Activated CD4-positive, alpha-beta T cell treated with anti-CD3 and anti-CD28 coated beads, Interleukin-2, amount 10 ng/mL, durations not matched to agents 24 days and 14 days (primary cell): ENCODE measurements around the gene MIF4GD. TPM values are rescaled to one million over a fixed set of nuclear protein-coding genes. Genes with fewer than 3 reads are reported as not detected.
"Not testable (repeated sequence)": the region's sequence is repeated elsewhere in the genome, so short reads cannot be mapped to it uniquely, and the experiment has no call there.

Experiments used
- DNase-seq: peaks from one replicate; pipeline ENCODE4 v3.0.0; 2022
- H3K27ac Mint-ChIP-seq: one replicate; pipeline ENCODE4 v1.8.0; 2022; ENCODE audit warnings: mild to moderate bottlenecking, mixed read lengths
- H3K27me3 Mint-ChIP-seq: one replicate; pipeline ENCODE4 v1.8.0; 2022; ENCODE audit warnings: mixed read lengths
- H3K36me3 Mint-ChIP-seq: one replicate; pipeline ENCODE4 v1.8.0; 2022; ENCODE audit warnings: low read depth, mild to moderate bottlenecking, mixed read lengths
- H3K4me1 Mint-ChIP-seq: one replicate; pipeline ENCODE4 v1.8.0; 2021; ENCODE audit warnings: mixed read lengths
- H3K4me3 Mint-ChIP-seq: one replicate; pipeline ENCODE4 v1.8.0; 2022; ENCODE audit warnings: mild to moderate bottlenecking, moderate library complexity, mixed read lengths
- H3K9me3 Mint-ChIP-seq: one replicate; pipeline ENCODE4 v1.8.0; 2021; ENCODE audit warnings: mixed read lengths
- intact Hi-C: fragments of 100-400 bp; cut with micrococcal nuclease; formaldehyde crosslinking; loops from one replicate; pipeline ENCODE4 v1.15.1; 2023
- total RNA-seq: library from RNA; stranded (reverse); gene quantifications from 2 replicates; pipeline ENCODE4 v1.2.3, GENCODE V29; 2022

The MIF4GD gene
- total RNA-seq, 1 donor from 2014 or later: 48.7 TPM

DNA sequence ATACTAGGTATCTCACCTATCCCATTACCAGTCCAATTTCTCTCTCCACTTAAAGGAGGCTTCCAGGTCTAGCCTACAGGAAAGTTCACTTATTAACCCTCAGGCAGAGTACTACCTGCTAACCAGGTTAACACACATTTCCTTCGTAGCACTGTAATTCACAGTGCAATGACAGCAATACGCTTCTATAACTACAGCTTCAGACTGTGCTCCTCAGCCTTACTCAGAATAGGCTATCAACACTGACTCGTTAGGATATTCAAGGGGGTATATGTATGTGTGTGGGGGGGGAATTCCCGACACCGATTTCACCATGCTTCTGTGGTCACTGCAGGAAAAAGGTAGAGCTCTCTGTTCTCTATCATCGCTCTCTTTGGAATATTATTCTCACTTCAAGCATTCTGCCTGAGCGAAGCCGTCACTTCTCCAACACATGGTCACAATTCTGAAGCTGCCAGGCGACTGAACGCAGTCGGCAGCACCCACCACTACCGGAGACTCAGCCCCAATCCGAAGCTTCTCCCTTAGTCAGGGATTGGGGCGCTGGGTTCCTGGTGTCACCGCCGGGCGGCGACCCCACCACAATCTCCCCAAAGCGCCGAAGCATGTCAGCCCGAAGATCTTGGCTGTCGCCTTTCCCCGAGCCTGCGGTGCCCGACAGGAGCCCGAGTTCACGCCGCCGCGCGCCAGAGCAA lies 10.2 kb downstream of the MIF4GD start:
- H3K4me3 Mint-ChIP-seq: peak overlapping the region; percentile 94
- intact Hi-C loops: loop anchor here (1.0 to 10.0 kb wide), 6 partner anchors 10 to 524 kb away; partner anchors contain the start of genes NUP85, SLC25A19, SUMO2 and UNK
- peak overlapping the region; percentile 99 for H3K27ac Mint-ChIP-seq
- no peak for DNase-seq
- H3K27me3 Mint-ChIP-seq: no peaks in the 10 kb centered on the region
- peaks cover 44% of the 10 kb centered on the region for H3K4me1 Mint-ChIP-seq
- no peaks in the 10 kb centered on the region for H3K9me3 Mint-ChIP-seq
- H3K36me3 Mint-ChIP-seq: peaks cover 48% of the 10 kb centered on the region

DNA sequence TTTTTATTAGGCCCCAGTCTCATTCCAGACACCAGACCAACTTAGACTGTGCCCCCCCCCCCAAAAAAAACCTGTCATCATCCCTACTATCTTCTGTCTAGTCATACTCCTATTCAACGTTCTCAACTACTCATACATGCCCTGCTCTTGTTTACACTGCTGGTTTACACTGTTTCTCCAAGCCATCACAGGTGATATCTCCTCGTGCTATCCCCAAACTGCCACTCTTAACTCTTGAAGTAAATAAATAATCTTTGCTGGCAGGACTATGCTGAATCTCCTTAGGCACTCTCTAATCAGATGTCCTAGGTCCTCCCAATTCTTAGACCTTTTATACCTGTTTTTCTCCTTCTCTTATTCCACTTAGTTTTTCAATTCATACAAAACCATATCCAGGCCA lies 13.8 kb downstream of the MIF4GD start:
- H3K36me3 Mint-ChIP-seq: peaks cover 22% of the 10 kb centered on the region
- H3K27me3 Mint-ChIP-seq, H3K9me3 Mint-ChIP-seq, H3K27ac Mint-ChIP-seq, intact Hi-C loops, DNase-seq, H3K4me3 Mint-ChIP-seq: not testable (repeated sequence)
- peaks cover 62% of the 10 kb centered on the region for H3K4me1 Mint-ChIP-seq

DNA sequence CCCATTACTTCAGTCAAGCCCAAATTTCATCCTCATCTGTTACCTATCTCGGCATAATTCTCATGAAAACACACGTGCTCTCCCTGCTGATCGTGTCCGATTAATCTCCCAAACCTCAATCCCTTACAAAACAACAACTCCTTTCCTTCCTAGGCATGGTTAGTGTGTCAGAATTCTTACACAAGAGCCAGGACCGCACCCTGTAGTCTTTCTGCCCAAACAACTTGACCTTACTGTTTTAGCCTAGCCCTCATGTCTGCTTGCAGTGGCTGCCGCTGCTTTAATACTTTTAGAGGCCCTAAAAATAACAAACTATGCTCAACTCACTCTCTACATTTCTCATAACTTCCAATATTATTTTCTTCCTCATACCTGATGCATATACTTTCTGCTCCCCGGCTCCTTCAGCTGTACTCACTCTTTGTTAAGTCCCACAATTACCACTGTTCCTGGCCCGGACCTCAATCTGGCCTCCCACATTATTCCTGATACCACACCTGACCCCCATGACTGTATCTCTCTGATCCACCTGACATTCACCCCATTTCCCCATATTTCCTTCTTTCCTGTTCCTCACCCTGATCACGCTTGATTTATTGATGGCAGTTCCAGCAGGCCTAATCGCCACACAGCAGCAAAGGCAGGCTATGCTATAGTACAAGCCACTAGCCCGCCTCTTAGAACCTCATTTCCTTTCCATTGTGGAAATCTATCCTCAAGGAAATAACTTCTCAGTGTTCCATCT lies 14.9 kb downstream of the MIF4GD start:
- peaks cover 70% of the 10 kb centered on the region for H3K4me1 Mint-ChIP-seq
- intact Hi-C loops, H3K4me3 Mint-ChIP-seq, H3K27me3 Mint-ChIP-seq, DNase-seq, H3K9me3 Mint-ChIP-seq: not testable (repeated sequence)
- peak overlapping the region; percentile 56 for H3K27ac Mint-ChIP-seq
- peaks cover 19% of the 10 kb centered on the region for H3K36me3 Mint-ChIP-seq

DNA sequence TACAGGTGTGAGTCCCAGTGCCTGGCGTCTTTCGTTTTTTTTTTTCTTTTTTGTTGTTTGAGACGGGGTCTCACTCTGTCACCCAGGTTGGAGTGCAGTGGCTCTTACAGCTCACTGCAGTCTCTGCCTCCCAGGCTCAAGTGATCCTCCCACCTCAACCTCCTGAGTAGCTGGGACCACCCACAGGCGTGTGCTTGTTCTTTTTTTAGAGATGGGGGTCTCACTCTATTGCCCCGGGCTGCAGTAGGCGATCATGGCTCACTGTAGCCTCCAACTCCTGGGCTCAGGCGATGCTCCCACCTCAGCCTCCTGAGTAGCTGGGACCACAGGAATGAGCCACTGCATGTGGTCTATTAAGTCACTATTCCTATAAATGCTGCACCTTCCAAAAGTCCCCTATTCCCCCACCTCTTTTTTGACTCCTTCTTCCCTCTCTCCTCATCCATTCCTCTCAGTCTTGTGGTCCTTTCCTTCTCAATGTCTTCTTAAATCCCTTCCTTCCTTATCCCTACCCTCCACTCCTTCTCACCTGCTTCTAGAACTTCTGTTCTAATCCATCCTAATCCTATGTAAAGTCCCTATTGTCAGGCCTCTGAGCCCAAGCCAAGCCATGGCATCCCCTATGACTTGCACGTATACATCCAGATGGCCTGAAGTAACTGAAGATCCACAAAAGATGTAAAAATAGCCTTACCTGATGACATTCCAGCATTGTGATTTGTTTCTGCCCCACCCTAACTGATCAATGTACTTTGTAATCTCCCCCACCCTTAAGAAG lies 18.8 kb downstream of the MIF4GD start:
- Mint-ChIP-seq H3K27me3 (no peaks in the 10 kb centered on the region), H3K9me3 (no peaks in the 10 kb centered on the region), H3K4me1 (peaks cover 65% of the 10 kb centered on the region), H3K36me3 (peaks cover 24% of the 10 kb centered on the region), H3K4me3 (no peak overlapping the region), H3K27ac (peak overlapping the region; percentile 88)
- no peak for DNase-seq
- intact Hi-C loops: no loop called here

DNA sequence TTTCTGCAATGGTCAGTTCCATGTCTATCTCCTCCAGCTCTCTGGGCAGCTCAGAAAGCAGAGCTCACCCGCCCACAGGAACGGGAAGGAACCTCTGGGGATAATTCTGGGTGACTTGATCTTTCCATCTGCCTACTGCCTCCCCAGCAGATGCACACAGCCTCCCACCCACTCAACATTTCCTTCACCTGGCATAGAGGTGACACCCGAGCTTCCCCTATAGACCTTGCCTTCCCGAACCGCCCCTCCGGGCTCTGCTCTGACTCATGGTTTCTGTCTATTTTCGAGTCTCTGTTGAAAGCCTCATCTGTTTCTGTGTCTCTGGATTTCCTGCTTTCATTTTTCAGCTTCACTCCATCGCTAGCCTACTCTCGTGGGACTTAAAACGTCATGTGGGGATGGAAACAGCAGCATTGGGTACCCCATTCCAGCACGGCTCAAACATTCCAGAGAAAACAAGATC lies 21.0 kb downstream of the MIF4GD start:
- intact Hi-C loops: loop anchor here (1.0 kb wide), 2 partner anchors 10 to 40 kb away; no protein-coding TSS in a partner anchor
- peak overlapping the region; percentile 86 for H3K4me3 Mint-ChIP-seq
- peak overlapping the region; percentile 98 for H3K27ac Mint-ChIP-seq
- DNase-seq: peak; percentile 90
- no peaks in the 10 kb centered on the region for H3K27me3 Mint-ChIP-seq
- peaks cover 52% of the 10 kb centered on the region for H3K4me1 Mint-ChIP-seq
- H3K36me3 Mint-ChIP-seq: peaks cover 39% of the 10 kb centered on the region
- no peaks in the 10 kb centered on the region for H3K9me3 Mint-ChIP-seq

DNA sequence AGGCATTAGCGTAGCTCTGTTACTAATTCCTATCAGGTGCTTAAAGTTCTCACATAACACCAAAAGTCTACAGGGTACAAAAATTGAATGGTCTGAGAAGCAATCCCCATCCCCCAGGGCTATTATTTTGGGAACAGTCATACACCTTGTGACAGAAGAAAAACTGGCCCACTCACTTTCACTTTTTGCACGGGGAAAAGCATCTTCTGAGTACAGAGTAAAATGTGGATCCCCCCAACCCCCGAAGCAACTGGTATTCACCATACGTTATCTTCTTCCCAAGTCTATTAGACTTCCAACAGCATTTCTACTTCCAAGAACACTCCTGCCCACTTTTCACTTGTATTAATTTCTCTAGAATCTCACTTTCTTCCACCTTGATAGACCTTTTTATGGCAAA lies 21.5 kb downstream of the MIF4GD start:
- no peak for DNase-seq
- peak overlapping the region; percentile 98 for H3K27ac Mint-ChIP-seq
- peaks cover 57% of the 10 kb centered on the region for H3K4me1 Mint-ChIP-seq

DNA sequence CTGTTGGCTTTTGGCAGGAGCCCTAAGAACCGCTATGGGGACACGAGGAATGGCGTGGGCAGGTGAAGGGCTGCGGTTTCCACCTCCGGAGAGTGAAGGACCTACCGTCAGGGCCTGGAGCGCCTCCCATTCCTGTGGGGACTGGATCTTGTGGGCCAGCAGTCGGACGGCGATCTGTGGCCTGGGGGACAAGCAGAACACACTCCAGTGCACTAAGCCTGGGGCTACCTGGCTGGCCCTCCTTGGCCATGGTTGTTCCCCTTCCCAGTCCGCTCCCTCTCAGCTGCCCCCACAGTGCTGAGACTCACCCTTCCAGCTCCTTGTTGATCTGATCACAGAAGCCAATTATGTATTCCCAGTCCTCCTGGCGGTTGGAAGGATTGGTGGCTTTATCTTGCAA lies 24.6 kb downstream of the MIF4GD start:
- DNase-seq: no peak
- Mint-ChIP-seq H3K36me3 (peaks cover 60% of the 10 kb centered on the region), H3K4me3 (no peak overlapping the region), H3K27ac (peak overlapping the region; percentile 62), H3K4me1 (peaks cover 60% of the 10 kb centered on the region), H3K27me3 (no peaks in the 10 kb centered on the region), H3K9me3 (no peaks in the 10 kb centered on the region)
- intact Hi-C loops: no loop called here

More for the DNA sequence above, 21.5 kb downstream of the MIF4GD start:
- intact Hi-C loops: no loop called here
- Mint-ChIP-seq H3K36me3 (peaks cover 41% of the 10 kb centered on the region), H3K9me3 (no peaks in the 10 kb centered on the region), H3K4me3 (peak overlapping the region; percentile 86), H3K27me3 (no peaks in the 10 kb centered on the region)

DNA sequence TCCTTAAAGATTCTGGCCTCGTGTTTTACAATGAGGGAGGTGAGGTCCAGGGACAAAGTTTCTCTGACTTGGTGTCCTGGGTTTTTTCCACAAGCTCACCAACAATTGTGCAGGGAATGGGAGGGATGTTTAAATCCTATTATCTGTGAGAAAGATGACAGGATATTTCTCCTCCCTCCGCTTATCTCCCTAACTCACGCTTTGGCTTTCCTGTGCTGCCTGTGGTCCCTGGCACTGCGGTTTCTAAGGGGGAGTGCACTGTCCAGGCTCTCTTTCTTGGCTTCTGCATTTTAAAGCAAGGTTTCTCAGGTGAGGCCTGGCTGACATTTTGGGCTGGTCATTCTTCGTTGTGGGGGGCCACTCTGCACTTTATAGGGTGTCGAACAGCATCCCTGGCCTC lies 26.0 kb downstream of the MIF4GD start:
- H3K4me1 Mint-ChIP-seq: peaks cover 57% of the 10 kb centered on the region
- no peaks in the 10 kb centered on the region for H3K9me3 Mint-ChIP-seq
- DNase-seq: no peak
- H3K4me3 Mint-ChIP-seq: no peak overlapping the region
- H3K27me3 Mint-ChIP-seq: no peaks in the 10 kb centered on the region
- peaks cover 61% of the 10 kb centered on the region for H3K36me3 Mint-ChIP-seq
- H3K27ac Mint-ChIP-seq: peak overlapping the region; percentile 60
- intact Hi-C loops: no loop called here

DNA sequence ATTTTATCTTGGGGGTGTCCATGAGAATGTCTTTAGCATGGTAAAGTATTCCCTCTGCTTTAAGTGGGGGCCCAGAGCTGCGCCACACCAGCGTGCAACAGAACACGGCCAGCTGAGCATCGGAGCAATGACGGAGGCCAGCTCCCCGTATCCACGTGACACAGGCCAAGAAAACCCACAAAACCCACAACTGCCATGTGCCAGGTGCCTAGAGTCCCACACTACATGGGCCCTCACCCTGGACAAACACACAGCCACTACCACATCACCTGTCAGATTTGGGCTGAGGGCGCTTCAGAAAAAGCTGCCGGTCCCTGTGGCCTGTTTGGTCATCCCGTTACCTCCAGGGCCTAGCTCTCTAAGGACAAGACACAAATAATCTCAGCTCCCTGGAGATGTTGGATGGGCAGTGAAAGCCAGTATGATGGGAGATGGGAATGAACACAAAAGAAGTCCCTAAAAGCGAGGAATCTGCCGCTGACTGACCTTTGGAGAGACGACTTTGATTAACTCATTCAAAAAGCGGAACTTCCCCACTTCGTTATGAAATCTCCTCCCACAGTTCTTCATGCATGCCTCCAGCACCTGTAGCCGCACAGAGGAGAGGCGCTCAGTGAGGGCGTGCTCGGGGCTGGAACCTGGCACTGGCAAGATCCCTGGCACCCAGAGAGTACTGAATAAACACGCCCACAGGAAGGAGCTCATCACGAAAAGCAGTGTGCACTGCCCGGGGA lies 26.7 kb downstream of the MIF4GD start:
- H3K4me1 Mint-ChIP-seq: peaks cover 50% of the 10 kb centered on the region
- peak overlapping the region; percentile 60 for H3K27ac Mint-ChIP-seq
- DNase-seq: no peak
- H3K9me3 Mint-ChIP-seq: no peaks in the 10 kb centered on the region
- peaks cover 63% of the 10 kb centered on the region for H3K36me3 Mint-ChIP-seq
- H3K4me3 Mint-ChIP-seq: peak overlapping the region; percentile 52
- H3K27me3 Mint-ChIP-seq: no peaks in the 10 kb centered on the region
- intact Hi-C loops: no loop called here

DNA sequence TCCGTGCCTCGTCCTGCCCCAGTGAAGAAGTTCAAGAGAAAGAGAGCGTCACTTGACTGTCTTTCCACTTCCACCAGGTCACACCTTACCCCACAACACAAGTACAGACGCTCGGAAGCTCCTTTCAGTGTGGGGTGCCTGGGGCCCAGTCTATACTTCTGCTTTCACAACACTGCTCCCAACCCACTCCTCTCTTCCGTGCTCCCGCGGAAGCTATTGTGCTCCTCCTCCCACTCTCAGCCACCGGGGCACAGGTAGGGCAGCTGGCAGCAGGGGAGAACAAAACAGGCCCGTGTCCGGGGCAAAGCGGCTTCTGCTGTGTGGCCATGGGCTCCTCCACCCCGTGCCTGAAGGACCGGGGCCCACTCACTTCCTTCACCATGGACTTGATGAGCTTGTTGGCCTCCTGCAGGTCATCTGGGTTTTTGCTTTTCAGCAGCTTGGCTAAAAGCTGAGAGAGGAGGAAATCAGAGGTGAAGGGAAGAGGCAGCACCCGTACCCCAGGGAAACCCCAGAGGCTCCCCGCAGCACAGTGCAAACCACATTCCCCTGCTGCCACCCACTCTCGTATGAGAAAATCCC lies 28.5 kb downstream of the MIF4GD start:
- Mint-ChIP-seq H3K4me1 (peaks cover 51% of the 10 kb centered on the region), H3K27ac (peak overlapping the region; percentile 91), H3K9me3 (no peaks in the 10 kb centered on the region), H3K4me3 (peak overlapping the region; percentile 71), H3K36me3 (peaks cover 67% of the 10 kb centered on the region), H3K27me3 (no peaks in the 10 kb centered on the region)
- intact Hi-C loops: no loop called here
- peak; percentile 68 for DNase-seq

DNA sequence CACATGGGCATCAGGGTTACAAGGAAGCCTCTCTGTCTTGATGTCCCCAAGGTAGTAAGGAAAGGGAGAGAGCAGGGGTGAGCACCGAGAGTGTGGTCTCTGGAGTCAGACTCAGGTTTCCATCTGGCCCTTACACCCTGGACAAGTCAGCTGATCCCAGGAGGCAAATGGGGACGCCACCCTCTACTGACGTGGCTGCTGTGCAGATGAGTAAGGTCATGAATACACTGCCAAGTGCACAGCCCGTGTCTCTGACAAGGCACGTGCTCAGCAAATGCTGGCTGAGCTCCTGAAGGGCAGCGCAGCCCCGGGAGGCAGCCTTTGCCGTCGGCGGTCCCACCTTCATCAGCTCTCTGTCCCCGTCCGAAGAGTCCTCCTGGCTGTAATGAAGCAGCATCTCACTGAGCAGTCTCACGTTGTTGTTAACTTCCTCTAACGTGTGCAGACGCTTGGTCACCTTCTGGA lies 29.0 kb downstream of the MIF4GD start:
- H3K4me1 Mint-ChIP-seq: peaks cover 49% of the 10 kb centered on the region
- DNase-seq: no peak
- no peaks in the 10 kb centered on the region for H3K9me3 Mint-ChIP-seq
- intact Hi-C loops: no loop called here
- peak overlapping the region; percentile 91 for H3K27ac Mint-ChIP-seq
- H3K4me3 Mint-ChIP-seq: peak overlapping the region; percentile 71
- H3K27me3 Mint-ChIP-seq: no peaks in the 10 kb centered on the region
- peaks cover 70% of the 10 kb centered on the region for H3K36me3 Mint-ChIP-seq

DNA sequence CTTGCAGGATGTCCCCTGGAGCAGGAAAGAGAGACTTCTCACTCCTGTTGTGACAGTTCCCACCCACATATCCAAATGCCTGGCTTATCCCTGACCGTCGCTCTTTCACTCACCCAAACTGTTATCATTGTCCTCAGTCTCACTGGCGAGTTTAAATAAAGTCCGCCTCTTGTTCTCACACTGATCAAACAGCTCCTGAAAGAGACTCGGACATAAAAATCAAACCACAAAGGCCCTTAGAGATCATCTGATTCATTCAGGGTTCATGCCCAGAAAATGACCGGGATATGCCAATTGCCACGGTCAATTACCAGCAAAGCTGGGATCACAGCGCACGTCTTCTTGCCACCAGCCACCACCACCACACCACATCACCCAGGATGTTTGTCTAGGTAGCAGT lies 29.5 kb downstream of the MIF4GD start:
- no peaks in the 10 kb centered on the region for H3K27me3 Mint-ChIP-seq
- H3K4me3 Mint-ChIP-seq: peak overlapping the region; percentile 15
- no peaks in the 10 kb centered on the region for H3K9me3 Mint-ChIP-seq
- H3K4me1 Mint-ChIP-seq: peaks cover 47% of the 10 kb centered on the region
- intact Hi-C loops: no loop called here
- peaks cover 67% of the 10 kb centered on the region for H3K36me3 Mint-ChIP-seq
- DNase-seq: no peak
- H3K27ac Mint-ChIP-seq: peak overlapping the region; percentile 91

DNA sequence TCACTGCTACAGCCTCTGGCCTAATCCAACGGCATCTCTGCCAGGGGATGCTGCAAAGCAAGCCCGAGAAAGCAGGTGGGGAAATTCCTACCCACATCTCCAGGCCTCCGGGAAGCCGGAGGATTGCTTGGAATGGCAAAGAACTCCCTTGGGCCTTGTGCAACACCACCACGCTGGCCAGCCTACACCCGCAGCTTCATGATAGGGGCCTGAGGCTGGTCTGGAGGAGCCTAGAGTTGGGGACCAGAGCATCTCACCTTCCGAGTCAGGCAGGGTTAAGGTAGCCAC lies 29.9 kb downstream of the MIF4GD start:
- Mint-ChIP-seq H3K36me3 (peaks cover 67% of the 10 kb centered on the region), H3K4me1 (peaks cover 47% of the 10 kb centered on the region), H3K27me3 (no peaks in the 10 kb centered on the region), H3K27ac (no peak overlapping the region), H3K9me3 (no peaks in the 10 kb centered on the region), H3K4me3 (no peak overlapping the region)
- no peak for DNase-seq
- intact Hi-C loops: no loop called here
